HCT116 (cell line): ENCODE results near the gene ACACA. TPM values are rescaled to one million over a fixed set of nuclear protein-coding genes. Genes with fewer than 3 reads are reported as not detected.
A peak's percentile ranks its signal among the peaks of the same experiment; 100 is the strongest.

Experiments
- ATAC-seq: fragments of 200-7000 bp; cut with Tn5 transposase; 2 replicates; pipeline ENCODE4 v1.9.1; 2020; ENCODE audit warnings: mild to moderate bottlenecking, moderate library complexity
- BruUV-seq: library from RNA; stranded (reverse); fragments of 400-500 nt; replicated peaks from 2 replicates; lab custom pipeline; 2021; lab: Mats Ljungman, UMichigan
- CTCF ChIA-PET: fragments of 300-600 bp; sonication (Branson Sonifier 250); formaldehyde crosslinking; loops from one replicate; lab custom pipeline; 2021; ENCODE audit warnings: antibody characterized with exemption; lab: Charles Lee
- POLR2A ChIA-PET: fragments of 300-600, 350-600 bp; sonication (Branson Sonifier 250); formaldehyde crosslinking; loops from one replicate; lab custom pipeline; 2021; ENCODE audit warnings: antibody characterized with exemption; lab: Charles Lee
- RAD21 ChIA-PET, 2 experiments: fragments of 300-600 bp; sonication (Branson Sonifier 250); formaldehyde crosslinking; loops; one replicate each; lab custom pipeline; 2023; ENCODE audit warnings: low total read pairs in 2 of 2; ENCODE audit not compliant: uncharacterized antibody in 2 of 2, unreplicated experiment in 2 of 2, low non-redundant PET in 1 of 2; lab: Charles Lee
- DNase-seq: peaks from one replicate; pipeline ENCODE4 v3.0.0-alpha.2; 2010; ENCODE audit warnings: low read depth, low spot score
- H2AFZ ChIP-seq: fragments of 200-600 bp; shearing (Covaris generic), sonication (generic); 2 replicates; pipeline ENCODE4 v1.6.1; 2017; ENCODE audit warnings: low read depth, mixed run types, mixed read lengths, antibody characterized with exemption, low read length; ENCODE audit not compliant: poor library complexity, severe bottlenecking
- H3K27ac ChIP-seq: 2 replicates; pipeline ENCODE4 v1.5.1; 2012; ENCODE audit warnings: low read depth, low read length
- H3K27me3 ChIP-seq: fragments of 200-600 bp; sonication (generic); 2 replicates; pipeline ENCODE4 v1.6.1; 2016; ENCODE audit warnings: mixed run types, low read length, mixed read lengths; ENCODE audit not compliant: insufficient read depth
- H3K36me3 ChIP-seq, 2 experiments: fragments of 200-500 bp in 1 of 2; fragments of 200-600 bp in 1 of 2; sonication (Bioruptor generic) in 1 of 2; sonication (generic) in 1 of 2; 2 replicates each; pipeline versions ENCODE4 v1.5.1 to v1.6.1; 2014 to 2016; ENCODE audit warnings: low read length in 2 of 2, inconsistent platforms in 1 of 2, mixed read lengths in 1 of 2, mixed run types in 1 of 2; ENCODE audit not compliant: insufficient read depth in 2 of 2, control insufficient read depth in 1 of 2
- H3K4me1 ChIP-seq, 2 experiments: fragments of 200-600 bp in 1 of 2; sonication (generic) in 1 of 2; 2 replicates each; pipeline versions ENCODE4 v1.5.1 to v1.6.1; 2012 to 2017; ENCODE audit warnings: low read length in 2 of 2, inconsistent platforms in 1 of 2, mild to moderate bottlenecking in 1 of 2, mixed read lengths in 1 of 2, mixed run types in 1 of 2, moderate library complexity in 1 of 2; ENCODE audit not compliant: insufficient read depth in 2 of 2, control insufficient read depth in 1 of 2
- H3K4me2 ChIP-seq: fragments of 200-600 bp; sonication (generic); 2 replicates; pipeline ENCODE4 v1.6.1; 2017; ENCODE audit warnings: mixed run types, low read length, mixed read lengths
- H3K4me3 ChIP-seq, 2 experiments: fragments of 200-600 bp in 1 of 2; sonication (generic) in 1 of 2; replicated peaks in 1 of 2; 2 replicates each; pipeline ENCODE4 v1.5.1; 2011 to 2016; ENCODE audit warnings: low read length in 2 of 2, control low read depth in 1 of 2, low read depth in 1 of 2, mild to moderate bottlenecking in 1 of 2, mixed read lengths in 1 of 2, mixed run types in 1 of 2
- H3K79me2 ChIP-seq: fragments of 200-600 bp; sonication (generic); 2 replicates; pipeline ENCODE4 v1.6.1; 2017; ENCODE audit warnings: mild to moderate bottlenecking, mixed run types, low read length, moderate library complexity, mixed read lengths; ENCODE audit not compliant: insufficient read depth
- H3K9ac ChIP-seq: fragments of 200-600 bp; sonication (generic); 2 replicates; pipeline ENCODE4 v1.6.1; 2016; ENCODE audit warnings: low read length, mixed read lengths
- H3K9me2 ChIP-seq: fragments of 200-600 bp; sonication (generic), shearing (Covaris generic); 2 replicates; pipeline ENCODE4 v1.6.1; 2017; ENCODE audit warnings: mixed run types, mild to moderate bottlenecking, moderate library complexity; ENCODE audit not compliant: insufficient read depth
- H3K9me3 ChIP-seq, 2 experiments: fragments of 200-500 bp in 1 of 2; fragments of 200-600 bp in 1 of 2; sonication (Bioruptor generic) in 1 of 2; sonication (generic) in 1 of 2; 2 replicates each; pipeline ENCODE4 v1.6.1; 2014 to 2017; ENCODE audit warnings: low read length in 2 of 2, mixed read lengths in 2 of 2, inconsistent platforms in 1 of 2, low read depth in 1 of 2, mild to moderate bottlenecking in 1 of 2, mixed run types in 1 of 2, moderate library complexity in 1 of 2; ENCODE audit not compliant: control insufficient read depth in 1 of 2, insufficient read depth in 1 of 2
- H4K20me1 ChIP-seq: fragments of 200-600 bp; sonication (generic), shearing (Covaris generic); 2 replicates; pipeline ENCODE4 v1.6.1; 2017; ENCODE audit warnings: mixed run types, mild to moderate bottlenecking, moderate library complexity; ENCODE audit not compliant: insufficient read depth
- CEBPB ChIP-seq: IDR thresholded peaks from 2 replicates; pipeline ENCODE4 v1.6.1; 2012; ENCODE audit warnings: low read depth
- ELF1 ChIP-seq: IDR thresholded peaks from 2 replicates; pipeline ENCODE4 v1.6.1; 2012; ENCODE audit warnings: low read depth, borderline replicate concordance
- EZH2 ChIP-seq: fragments of 200-600 bp; sonication (generic); IDR thresholded peaks from 2 replicates; pipeline ENCODE4 v1.6.1; 2017; ENCODE audit warnings: antibody characterized with exemption, mixed run types
- JUND ChIP-seq: IDR thresholded peaks from 2 replicates; pipeline ENCODE4 v1.6.1; 2012
- POLR2AphosphoS5 ChIP-seq: IDR thresholded peaks from 2 replicates; pipeline ENCODE4 v1.6.1; 2011; ENCODE audit warnings: mild to moderate bottlenecking, low read depth, low read length, moderate library complexity
- RAD21 ChIP-seq: IDR thresholded peaks from 2 replicates; pipeline ENCODE4 v1.6.1; 2012; ENCODE audit warnings: low read depth, mild to moderate bottlenecking
- TCF7L2 ChIP-seq: IDR thresholded peaks from 2 replicates; pipeline ENCODE4 v1.7.0; 2011; ENCODE audit warnings: borderline replicate concordance, inconsistent platforms; ENCODE audit not compliant: insufficient read depth, insufficient read length; ENCODE audit errors: extremely low read depth
- intact Hi-C: fragments of 100-400 bp; cut with micrococcal nuclease; formaldehyde crosslinking; loops from 2 replicates; pipeline ENCODE4 v1.10.0; 2022
- total RNA-seq: library from RNA; stranded (reverse); gene quantifications from one replicate; pipeline ENCODE4 v1.2.1, GENCODE V29; 2021; ENCODE audit not compliant: unreplicated experiment
- TF ChIP-seq, protein P1 (sequence below), 3 experiments: fragments of 200-600 bp in 1 of 3; sonication (generic) in 1 of 3; IDR thresholded peaks in 2 of 3; conservative IDR thresholded peaks in 1 of 3; 2 replicates each; pipeline ENCODE4 v1.5.1; 2012 to 2017; ENCODE audit warnings: low read depth in 2 of 3, low read length in 2 of 3, antibody characterized with exemption in 1 of 3, borderline replicate concordance in 1 of 3, control low read depth in 1 of 3, mild to moderate bottlenecking in 1 of 3, mixed read lengths in 1 of 3, mixed run types in 1 of 3, moderate library complexity in 1 of 3; ENCODE audit not compliant: insufficient read depth in 1 of 3
- TF ChIP-seq, protein P2 (sequence below): IDR thresholded peaks from 2 replicates; pipeline ENCODE4 v1.6.1; 2012

ACACA gene
- total RNA-seq, 1 experiment from 2014 or later: 161 TPM

- H3K27ac ChIP-seq: no peak overlapping the region
- H3K4me2 ChIP-seq: no peak overlapping the region
- 0 out of 2 replicates have a peak, but pooled peaks cover 3% of the 10 kb centered on the region for H4K20me1 ChIP-seq
- H2AFZ ChIP-seq: no peak overlapping the region
- H3K27me3 ChIP-seq: no peaks in the 10 kb centered on the region
- H3K36me3 ChIP-seq: peaks cover 44 to 64% of the 10 kb centered on the region in 2 experiments; a peak in 3 of 4 replicates
- DNase-seq: peak; percentile 3
- ChIA-PET POLR2A (no interaction called here), CTCF (interaction anchor here (0.7 to 2.8 kb wide), 15 partner anchors 9 to 638 kb away, joined by 3 to 25 read pairs (median 5); partner anchors contain the start of gene MRM1), RAD21 (interaction anchor here in 1 of 2 experiments (1.4 kb wide), 1 partner anchor 133 kb away, joined by 4 read pairs; no protein-coding TSS in a partner anchor)
- no peak for ATAC-seq
- H3K4me3 ChIP-seq: no peak overlapping the region
- intact Hi-C loops: loop anchor here (1.0 to 10.0 kb wide), 2 partner anchors 335 to 611 kb away; no protein-coding TSS in a partner anchor
- no TSS peak for BruUV-seq
- TF ChIP-seq RAD21 (peak; percentile 68), EZH2 (no peak), CEBPB (no peak), JUND (no peak), POLR2AphosphoS5 (no peak), ELF1 (no peak), TCF7L2 (no peak)
- TF ChIP-seq, protein P1, sequence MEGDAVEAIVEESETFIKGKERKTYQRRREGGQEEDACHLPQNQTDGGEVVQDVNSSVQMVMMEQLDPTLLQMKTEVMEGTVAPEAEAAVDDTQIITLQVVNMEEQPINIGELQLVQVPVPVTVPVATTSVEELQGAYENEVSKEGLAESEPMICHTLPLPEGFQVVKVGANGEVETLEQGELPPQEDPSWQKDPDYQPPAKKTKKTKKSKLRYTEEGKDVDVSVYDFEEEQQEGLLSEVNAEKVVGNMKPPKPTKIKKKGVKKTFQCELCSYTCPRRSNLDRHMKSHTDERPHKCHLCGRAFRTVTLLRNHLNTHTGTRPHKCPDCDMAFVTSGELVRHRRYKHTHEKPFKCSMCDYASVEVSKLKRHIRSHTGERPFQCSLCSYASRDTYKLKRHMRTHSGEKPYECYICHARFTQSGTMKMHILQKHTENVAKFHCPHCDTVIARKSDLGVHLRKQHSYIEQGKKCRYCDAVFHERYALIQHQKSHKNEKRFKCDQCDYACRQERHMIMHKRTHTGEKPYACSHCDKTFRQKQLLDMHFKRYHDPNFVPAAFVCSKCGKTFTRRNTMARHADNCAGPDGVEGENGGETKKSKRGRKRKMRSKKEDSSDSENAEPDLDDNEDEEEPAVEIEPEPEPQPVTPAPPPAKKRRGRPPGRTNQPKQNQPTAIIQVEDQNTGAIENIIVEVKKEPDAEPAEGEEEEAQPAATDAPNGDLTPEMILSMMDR (IDR thresholded peaks at IDR 0.05 in 2 of 3, conservative IDR thresholded peaks at IDR 0.05 in 1 of 3; ENCODE audit: borderline replicate concordance in 1 of 3, insufficient read depth in 1 of 3, low read depth in 2 of 3, low read length in 2 of 3): peak; percentile 56 to 71 (median 59); a peak in 5 of 6 replicates
- TF ChIP-seq, protein P2, sequence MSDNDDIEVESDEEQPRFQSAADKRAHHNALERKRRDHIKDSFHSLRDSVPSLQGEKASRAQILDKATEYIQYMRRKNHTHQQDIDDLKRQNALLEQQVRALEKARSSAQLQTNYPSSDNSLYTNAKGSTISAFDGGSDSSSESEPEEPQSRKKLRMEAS: no peak
- H3K79me2 ChIP-seq: no peaks in the 10 kb centered on the region
- no peaks in the 10 kb centered on the region for H3K4me1 ChIP-seq
- no peaks in the 10 kb centered on the region for H3K9me3 ChIP-seq
- H3K9ac ChIP-seq: no peak overlapping the region
- no peaks in the 10 kb centered on the region for H3K9me2 ChIP-seq
Observed at GRCh38 chr17:37239690-37240334, 166.8 kb downstream of the ACACA start.
